WTC11 (cell line): ENCODE measurements around the gene GALNT7.

ENCODE experiments used
- CREB1 ChIP-seq: sonication (generic); formaldehyde crosslinking; IDR thresholded peaks from 2 replicates; pipeline ENCODE4 v1.8.0; 2023; ENCODE audit warnings: mild to moderate bottlenecking, missing genetic modification reagents
- CREM ChIP-seq: sonication (generic); formaldehyde crosslinking; IDR thresholded peaks from 2 replicates; pipeline ENCODE4 v1.8.1; 2022; ENCODE audit warnings: mild to moderate bottlenecking, missing genetic modification reagents, moderate library complexity
- ETV6 ChIP-seq: sonication (generic); formaldehyde crosslinking; IDR thresholded peaks from 2 replicates; pipeline ENCODE4 v1.8.1; 2022; ENCODE audit warnings: mild to moderate bottlenecking, missing genetic modification reagents
- IRF1 ChIP-seq: sonication (generic); formaldehyde crosslinking; IDR thresholded peaks from 2 replicates; pipeline ENCODE4 v1.8.0; 2023; ENCODE audit warnings: missing genetic modification reagents
- JUN ChIP-seq: sonication (generic); formaldehyde crosslinking; IDR thresholded peaks from 2 replicates; pipeline ENCODE4 v1.8.0; 2023; ENCODE audit warnings: mild to moderate bottlenecking, missing genetic modification reagents
- MYBL2 ChIP-seq: sonication (generic); formaldehyde crosslinking; IDR thresholded peaks from 2 replicates; pipeline ENCODE4 v1.8.1; 2023; ENCODE audit warnings: mild to moderate bottlenecking, moderate library complexity, missing genetic modification reagents
- NFE2L1 ChIP-seq: sonication (generic); formaldehyde crosslinking; IDR thresholded peaks from 2 replicates; pipeline ENCODE4 v1.8.1; 2023; ENCODE audit warnings: missing genetic modification reagents
- NR2C2 ChIP-seq: sonication (generic); formaldehyde crosslinking; IDR thresholded peaks from 2 replicates; pipeline ENCODE4 v1.8.0; 2022; ENCODE audit warnings: mild to moderate bottlenecking, missing genetic modification reagents
- TEAD1 ChIP-seq: sonication (generic); formaldehyde crosslinking; IDR thresholded peaks from 2 replicates; pipeline ENCODE4 v1.8.0; 2022; ENCODE audit warnings: mild to moderate bottlenecking, missing genetic modification reagents
- ZNF423 ChIP-seq: fragments of 250-450 bp; sonication (Bioruptor Pico); IDR thresholded peaks from 2 replicates; pipeline ENCODE4 v2.1.2; 2022; ENCODE audit warnings: mild to moderate bottlenecking, moderate library complexity
- TF ChIP-seq, protein P1 (sequence below): fragments of 200-600 bp; IDR thresholded peaks from 2 replicates; pipeline ENCODE4 v1.8.0; 2022; ENCODE audit warnings: antibody characterized with exemption
- TF ChIP-seq, protein P2 (sequence below): sonication (generic); formaldehyde crosslinking; IDR thresholded peaks from 2 replicates; pipeline ENCODE4 v1.8.1; 2023; ENCODE audit warnings: mild to moderate bottlenecking, moderate library complexity, missing genetic modification reagents
- TF ChIP-seq, protein P3 (sequence below): sonication (generic); formaldehyde crosslinking; IDR thresholded peaks from 2 replicates; pipeline ENCODE4 v1.8.0; 2022; ENCODE audit warnings: mild to moderate bottlenecking, missing genetic modification reagents
- TF ChIP-seq, protein P4 (sequence below): sonication (generic); formaldehyde crosslinking; IDR thresholded peaks from 2 replicates; pipeline ENCODE4 v1.8.0; 2022; ENCODE audit warnings: mild to moderate bottlenecking, missing genetic modification reagents

GRCh38 chr4:173182403-173182802 is 13.8 kb downstream of the GALNT7 start:
- TF ChIP-seq, protein P1, sequence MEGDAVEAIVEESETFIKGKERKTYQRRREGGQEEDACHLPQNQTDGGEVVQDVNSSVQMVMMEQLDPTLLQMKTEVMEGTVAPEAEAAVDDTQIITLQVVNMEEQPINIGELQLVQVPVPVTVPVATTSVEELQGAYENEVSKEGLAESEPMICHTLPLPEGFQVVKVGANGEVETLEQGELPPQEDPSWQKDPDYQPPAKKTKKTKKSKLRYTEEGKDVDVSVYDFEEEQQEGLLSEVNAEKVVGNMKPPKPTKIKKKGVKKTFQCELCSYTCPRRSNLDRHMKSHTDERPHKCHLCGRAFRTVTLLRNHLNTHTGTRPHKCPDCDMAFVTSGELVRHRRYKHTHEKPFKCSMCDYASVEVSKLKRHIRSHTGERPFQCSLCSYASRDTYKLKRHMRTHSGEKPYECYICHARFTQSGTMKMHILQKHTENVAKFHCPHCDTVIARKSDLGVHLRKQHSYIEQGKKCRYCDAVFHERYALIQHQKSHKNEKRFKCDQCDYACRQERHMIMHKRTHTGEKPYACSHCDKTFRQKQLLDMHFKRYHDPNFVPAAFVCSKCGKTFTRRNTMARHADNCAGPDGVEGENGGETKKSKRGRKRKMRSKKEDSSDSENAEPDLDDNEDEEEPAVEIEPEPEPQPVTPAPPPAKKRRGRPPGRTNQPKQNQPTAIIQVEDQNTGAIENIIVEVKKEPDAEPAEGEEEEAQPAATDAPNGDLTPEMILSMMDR, result no peak
- TF ChIP-seq MYBL2, result no peak
- no peak for TF ChIP-seq TEAD1 (CRISPR knock-in tag)
- TF ChIP-seq CREB1 (CRISPR knock-in tag), result no peak
- no peak for TF ChIP-seq ETV6
- no peak for TF ChIP-seq JUN (CRISPR knock-in tag)
- no peak for TF ChIP-seq IRF1
- no peak for TF ChIP-seq NR2C2 (CRISPR knock-in tag)
- TF ChIP-seq NFE2L1, result no peak
- TF ChIP-seq, protein P2, sequence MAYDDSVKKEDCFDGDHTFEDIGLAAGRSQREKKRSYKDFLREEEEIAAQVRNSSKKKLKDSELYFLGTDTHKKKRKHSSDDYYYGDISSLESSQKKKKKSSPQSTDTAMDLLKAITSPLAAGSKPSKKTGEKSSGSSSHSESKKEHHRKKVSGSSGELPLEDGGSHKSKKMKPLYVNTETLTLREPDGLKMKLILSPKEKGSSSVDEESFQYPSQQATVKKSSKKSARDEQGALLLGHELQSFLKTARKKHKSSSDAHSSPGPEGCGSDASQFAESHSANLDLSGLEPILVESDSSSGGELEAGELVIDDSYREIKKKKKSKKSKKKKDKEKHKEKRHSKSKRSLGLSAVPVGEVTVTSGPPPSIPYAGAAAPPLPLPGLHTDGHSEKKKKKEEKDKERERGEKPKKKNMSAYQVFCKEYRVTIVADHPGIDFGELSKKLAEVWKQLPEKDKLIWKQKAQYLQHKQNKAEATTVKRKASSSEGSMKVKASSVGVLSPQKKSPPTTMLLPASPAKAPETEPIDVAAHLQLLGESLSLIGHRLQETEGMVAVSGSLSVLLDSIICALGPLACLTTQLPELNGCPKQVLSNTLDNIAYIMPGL (CRISPR knock-in tag), result no peak
- TF ChIP-seq, protein P3, sequence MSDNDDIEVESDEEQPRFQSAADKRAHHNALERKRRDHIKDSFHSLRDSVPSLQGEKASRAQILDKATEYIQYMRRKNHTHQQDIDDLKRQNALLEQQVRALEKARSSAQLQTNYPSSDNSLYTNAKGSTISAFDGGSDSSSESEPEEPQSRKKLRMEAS (CRISPR knock-in tag), result no peak
- TF ChIP-seq CREM (CRISPR knock-in tag), result no peak
- no peak for TF ChIP-seq ZNF423
- TF ChIP-seq, protein P4, sequence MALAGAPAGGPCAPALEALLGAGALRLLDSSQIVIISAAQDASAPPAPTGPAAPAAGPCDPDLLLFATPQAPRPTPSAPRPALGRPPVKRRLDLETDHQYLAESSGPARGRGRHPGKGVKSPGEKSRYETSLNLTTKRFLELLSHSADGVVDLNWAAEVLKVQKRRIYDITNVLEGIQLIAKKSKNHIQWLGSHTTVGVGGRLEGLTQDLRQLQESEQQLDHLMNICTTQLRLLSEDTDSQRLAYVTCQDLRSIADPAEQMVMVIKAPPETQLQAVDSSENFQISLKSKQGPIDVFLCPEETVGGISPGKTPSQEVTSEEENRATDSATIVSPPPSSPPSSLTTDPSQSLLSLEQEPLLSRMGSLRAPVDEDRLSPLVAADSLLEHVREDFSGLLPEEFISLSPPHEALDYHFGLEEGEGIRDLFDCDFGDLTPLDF (CRISPR knock-in tag), result no peak
